HL-60/S4 treated with retinoic acid at 250 ng/mL for 4 days and 3 days (cell line): ENCODE measurements around the gene PPM1L.
"Not testable (repeated sequence)": the region's sequence is repeated elsewhere in the genome, so short reads cannot be mapped to it uniquely, and the experiment has no call there.

ENCODE experiments used
- in situ Hi-C: fragments of 300-500 bp; cut with MboI; formaldehyde crosslinking; loops from 2 replicates; pipeline ENCODE4 v1.7.0; 2022; ENCODE audit warnings: low sequenced_read_pairs

PPM1L gene

GRCh38 chr3:160968761-160969160, 212.7 kb downstream of the PPM1L start:
- in situ Hi-C loops = no loop called here

DNA sequence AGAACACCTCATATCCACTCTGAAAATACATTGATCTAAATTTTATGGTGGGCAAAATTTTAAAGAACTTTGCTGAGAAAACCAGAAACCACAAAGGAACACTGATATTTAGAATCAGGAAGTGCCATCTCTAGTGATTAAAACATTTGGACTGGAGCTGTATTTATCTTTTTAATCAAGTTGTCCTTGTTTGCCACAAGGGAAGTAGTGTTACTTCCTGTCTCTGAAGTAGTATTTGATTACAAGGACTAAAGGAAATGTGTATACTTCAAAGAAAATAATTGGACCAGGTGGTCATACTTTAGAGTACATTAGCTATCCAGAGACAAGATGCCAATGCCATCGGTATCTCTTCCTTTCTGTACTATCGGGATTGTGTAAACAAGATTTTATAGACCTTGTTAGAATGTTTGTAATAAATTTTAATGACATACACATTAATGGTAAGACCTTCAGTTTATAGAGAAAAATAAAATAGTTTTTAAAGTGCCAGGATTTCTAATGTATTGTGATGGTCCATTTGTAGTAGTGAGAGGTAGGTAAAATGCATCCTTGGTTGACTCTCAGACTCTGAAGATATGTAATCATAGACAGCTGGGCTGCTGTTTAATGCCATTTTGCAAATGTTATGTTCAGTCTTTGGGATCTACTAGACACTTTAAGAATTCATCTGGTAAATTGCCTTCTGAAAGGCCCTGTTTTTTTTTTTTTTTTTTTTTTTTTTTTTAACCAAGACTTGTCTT, 217.2 kb downstream of the PPM1L start:
- in situ Hi-C loops = no loop called here

GRCh38 chr3:160977773-160978172, 221.7 kb downstream of the PPM1L start:
- in situ Hi-C loops = no loop called here

DNA sequence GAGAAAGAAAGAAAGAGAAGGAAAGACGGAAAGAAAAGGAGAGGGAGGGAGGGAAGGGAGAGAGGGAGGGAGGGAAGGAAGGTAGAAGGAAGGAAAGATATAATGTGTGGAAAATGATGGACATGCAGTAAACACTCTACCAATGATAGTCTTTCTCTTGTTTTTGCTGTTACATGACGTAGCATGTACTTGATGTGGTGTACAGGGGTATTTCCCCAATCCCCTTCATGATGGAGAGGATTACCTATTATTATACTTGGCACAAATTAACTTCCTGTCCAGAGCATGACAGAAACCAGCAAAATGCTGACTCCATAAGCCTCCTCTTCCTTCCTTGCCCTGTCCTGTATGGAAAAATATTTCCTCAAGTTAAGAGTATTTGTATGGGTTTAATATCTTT, 224.7 kb downstream of the PPM1L start:
- in situ Hi-C loops = no loop called here

GRCh38 chr3:160981217-160981938, 225.3 kb downstream of the PPM1L start:
- in situ Hi-C loops = no loop called here

- in situ Hi-C loops = no loop called here
These were observed 226.5 kb downstream of the PPM1L start for GRCh38 chr3:160982491-160982890.

- in situ Hi-C loops = not testable (repeated sequence)
These were observed 227.9 kb downstream of the PPM1L start for GRCh38 chr3:160983900-160984299.

- in situ Hi-C loops = no loop called here
These were observed 230.0 kb downstream of the PPM1L start for GRCh38 chr3:160986069-160986468.

- in situ Hi-C loops = no loop called here
These were observed 232.2 kb downstream of the PPM1L start for GRCh38 chr3:160987982-160988964.

DNA sequence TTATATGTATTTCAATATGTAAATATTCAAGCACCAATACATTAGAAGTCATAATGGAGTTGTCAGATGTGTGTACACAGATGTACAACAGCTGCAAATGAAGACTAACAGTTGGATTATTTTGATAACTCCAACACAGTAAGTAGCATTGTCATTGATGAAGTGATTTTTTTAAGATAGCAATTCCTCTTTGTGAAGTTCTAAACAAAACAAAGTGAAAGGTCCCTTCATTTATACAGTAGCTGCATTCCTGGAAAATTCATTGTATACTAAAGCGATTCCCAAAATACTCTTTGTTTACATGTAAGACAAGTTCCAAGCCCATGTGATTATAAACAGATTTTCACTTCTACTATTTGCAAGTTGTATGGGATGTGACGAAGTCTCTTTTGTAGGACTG, 234.4 kb downstream of the PPM1L start:
- in situ Hi-C loops = no loop called here

DNA sequence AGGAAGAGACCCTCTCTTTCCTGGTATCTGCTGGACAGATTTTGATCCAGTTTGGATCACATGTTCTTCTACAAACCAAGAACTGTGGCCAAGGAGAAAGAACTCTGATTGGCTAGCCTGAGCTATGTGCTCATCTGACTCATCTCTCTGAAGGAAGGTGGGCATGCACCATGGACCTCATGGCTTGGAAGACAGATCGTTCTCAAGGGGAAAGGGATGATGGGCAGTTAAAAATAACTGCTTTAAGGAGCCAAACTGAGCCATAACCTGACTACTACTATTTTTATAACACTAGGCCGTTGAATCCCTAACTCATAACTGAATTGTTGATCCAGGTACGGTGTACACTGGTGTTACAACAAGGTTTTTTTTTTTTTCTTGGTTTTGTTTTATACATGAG, 236.7 kb downstream of the PPM1L start:
- in situ Hi-C loops = no loop called here

DNA sequence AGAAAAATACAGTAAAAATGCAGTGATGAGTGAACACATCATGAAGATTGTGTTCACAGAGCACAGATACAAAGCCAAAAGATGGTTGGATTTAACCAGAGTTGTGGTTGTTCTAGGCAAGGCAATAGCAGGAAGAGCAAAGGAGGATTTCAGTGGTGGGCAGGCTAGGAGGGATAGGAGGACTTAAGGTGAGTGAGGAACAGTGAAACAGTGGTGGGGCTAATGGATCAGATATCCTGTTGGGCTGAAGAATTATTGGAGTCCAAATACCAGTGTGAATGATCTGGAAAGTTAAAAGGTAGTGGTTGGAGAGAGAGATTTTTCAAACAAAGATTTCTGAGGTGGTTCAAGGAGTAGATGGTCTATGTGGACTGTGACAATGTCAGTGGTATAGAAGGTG, 240.8 kb downstream of the PPM1L start:
- in situ Hi-C loops = no loop called here

GRCh38 chr3:160998581-160998980, 242.6 kb downstream of the PPM1L start:
- in situ Hi-C loops = no loop called here

DNA sequence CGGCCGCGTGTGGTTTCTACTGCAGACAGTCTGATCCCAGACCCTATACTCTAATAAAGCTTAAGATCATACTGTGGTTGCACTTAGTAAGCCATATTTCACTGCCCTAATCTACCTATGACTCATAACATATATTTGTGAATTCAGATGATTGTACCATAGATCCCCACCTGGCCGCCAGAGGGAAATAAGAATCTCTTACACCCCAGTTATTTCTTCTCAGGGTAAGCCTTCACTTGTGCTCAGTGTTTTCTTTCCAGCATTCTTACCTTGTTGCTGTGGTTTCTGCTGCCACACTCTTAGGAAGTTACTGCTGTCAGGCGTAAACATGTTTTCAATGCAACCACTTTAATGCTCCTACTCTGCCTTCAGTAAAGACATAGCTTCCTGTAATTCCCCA, 243.2 kb downstream of the PPM1L start:
- in situ Hi-C loops = no loop called here

GRCh38 chr3:161008086-161008485, 252.1 kb downstream of the PPM1L start:
- in situ Hi-C loops = no loop called here

- in situ Hi-C loops = not testable (repeated sequence)
These were observed 254.1 kb downstream of the PPM1L start for GRCh38 chr3:161010151-161010550.

DNA sequence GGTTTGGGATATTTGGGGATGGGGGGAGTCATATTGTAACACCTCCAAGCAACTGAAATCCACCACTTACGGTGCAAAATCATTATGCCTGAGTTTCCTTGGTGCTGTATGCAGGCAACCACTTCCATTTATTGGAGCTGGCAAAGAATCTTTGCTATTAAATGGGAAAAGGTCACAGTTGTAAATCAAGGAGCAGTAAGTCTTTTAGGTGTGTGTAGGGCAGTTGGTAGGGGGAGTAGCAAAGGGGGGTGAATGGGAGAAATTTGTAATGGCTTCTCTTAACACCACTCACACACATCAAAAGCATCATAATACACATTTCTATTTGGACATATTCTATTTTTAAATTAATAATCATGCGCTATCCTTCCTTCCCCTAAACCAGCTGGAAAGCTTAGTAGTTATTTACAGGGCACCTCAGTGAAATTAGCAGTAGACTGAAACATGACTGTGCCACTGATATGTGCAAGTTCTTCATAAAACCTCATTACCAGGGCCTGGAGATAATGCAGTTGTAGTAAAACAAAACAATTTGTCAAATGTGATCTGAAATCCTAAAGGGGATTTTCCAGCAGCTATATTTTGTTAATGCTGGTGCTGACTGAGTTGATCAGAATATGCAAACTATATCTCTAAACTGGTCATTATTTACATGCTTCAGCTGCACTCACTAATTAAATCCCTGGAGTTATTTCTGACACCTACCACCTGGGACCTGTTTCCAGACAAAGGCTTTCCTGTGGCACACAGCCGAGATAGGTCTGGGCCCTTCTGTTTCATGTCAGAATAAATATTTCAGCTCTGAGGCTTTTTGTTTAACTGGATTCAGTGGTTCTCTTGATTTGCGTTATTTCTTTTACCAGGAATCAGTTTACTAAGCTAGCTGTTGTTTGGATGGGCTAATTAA, 259.1 kb downstream of the PPM1L start:
- in situ Hi-C loops = no loop called here

- in situ Hi-C loops = no loop called here
These were observed 260.6 kb downstream of the PPM1L start for GRCh38 chr3:161016417-161017313.

GRCh38 chr3:161017971-161018370, 261.9 kb downstream of the PPM1L start:
- in situ Hi-C loops = no loop called here
